Spleen (tissue), 7 donors: ENCODE data around the gene PPP1CB.

Experiments used
- CTCF ChIP-seq, 11 experiments: fragments of 200-600 bp in 7 of 11; fragments of 450-650 bp in 4 of 11; sonication (generic) in 4 of 11; IDR thresholded peaks in 8 of 11; conservative IDR thresholded peaks in 3 of 11; 1 replicate in 7 of 11; 2 replicates in 4 of 11; pipeline versions ENCODE4 v1.4.0 to v1.8.0; 2016 to 2021; ENCODE audit warnings: antibody characterized with exemption in 11 of 11, inconsistent platforms in 4 of 11, mild to moderate bottlenecking in 1 of 11
- POLR2A ChIP-seq, 3 donors: fragments of 450-650 bp; IDR thresholded peaks; one replicate each; pipeline ENCODE4 v1.5.1; 2017; ENCODE audit warnings: antibody characterized with exemption in 3 of 3, mild to moderate bottlenecking in 1 of 3
- POLR2AphosphoS5 ChIP-seq, 3 donors: sonication (generic); formaldehyde crosslinking; IDR thresholded peaks; one replicate each; pipeline ENCODE4 v1.5.1; 2017; ENCODE audit warnings: antibody characterized with exemption in 3 of 3
- donor health status: DM: no; HTN: no; CAD: no; lungs with moderate emphysema.
- donor health status: DM: no; HTN: no; CAD: no.
- donor health status: DM: no; HTN: no; CAD: no.

- TF ChIP-seq POLR2AphosphoS5 (IDR thresholded peaks at IDR 0.05) (no peak), CTCF (IDR thresholded peaks at IDR 0.05 in 8 of 11, conservative IDR thresholded peaks at IDR 0.05 in 3 of 11) (no peak), POLR2A (IDR thresholded peaks at IDR 0.05) (no peak)
These were observed 17.3 kb downstream of the PPP1CB start for GRCh38 chr2:28768952-28769351.
